OCI-LY7 (cell line): Measurements from ENCODE around the gene C6orf132. TPM values are rescaled to one million over a fixed set of nuclear protein-coding genes. Genes with fewer than 3 reads are reported as not detected.

ENCODE experiments used
- BruUV-seq: library from RNA; stranded (reverse); fragments of 400-500 nt; replicated peaks from 2 replicates; lab custom pipeline; 2021; lab: Mats Ljungman, UMichigan
- CTCF ChIA-PET: fragments of 300-600 bp; sonication (Branson Sonifier 250); formaldehyde crosslinking; loops from one replicate; lab custom pipeline; 2022; ENCODE audit warnings: antibody characterized with exemption; ENCODE audit not compliant: unreplicated experiment; lab: Charles Lee
- POLR2A ChIA-PET: fragments of 300-600 bp; sonication (Branson Sonifier 250); formaldehyde crosslinking; loops from one replicate; lab custom pipeline; 2022; ENCODE audit warnings: antibody characterized with exemption; lab: Charles Lee
- DNase-seq: peaks from one replicate; pipeline ENCODE4 v3.0.0-alpha.2; 2015; ENCODE audit warnings: low spot score
- H2AFZ ChIP-seq: fragments of 200-600 bp; sonication (generic), shearing (Covaris generic); 2 replicates; pipeline ENCODE4 v1.6.1; 2014; ENCODE audit warnings: mild to moderate bottlenecking, antibody characterized with exemption, low read length, moderate library complexity
- H3K27ac ChIP-seq: fragments of 200-600 bp; sonication (generic); 2 replicates; pipeline ENCODE4 v1.5.1; 2014; ENCODE audit warnings: mixed run types, low read depth, mild to moderate bottlenecking, moderate library complexity, low read length, inconsistent platforms; ENCODE audit not compliant: poor library complexity, severe bottlenecking
- H3K36me3 ChIP-seq: fragments of 200-600 bp; sonication (generic); 2 replicates; pipeline ENCODE4 v1.6.1; 2014; ENCODE audit warnings: mild to moderate bottlenecking, antibody characterized with exemption, low read length, moderate library complexity, mixed read lengths; ENCODE audit not compliant: insufficient read depth
- H3K4me1 ChIP-seq: fragments of 200-600 bp; sonication (generic); 2 replicates; pipeline ENCODE4 v1.5.1; 2014; ENCODE audit warnings: mild to moderate bottlenecking, low read length; ENCODE audit not compliant: insufficient read depth, poor library complexity, severe bottlenecking
- H3K4me2 ChIP-seq: fragments of 200-600 bp; sonication (generic); 2 replicates; pipeline ENCODE4 v1.6.1; 2014; ENCODE audit warnings: mild to moderate bottlenecking, low read length
- H3K4me3 ChIP-seq: fragments of 200-600 bp; sonication (generic); 2 replicates; pipeline ENCODE4 v1.5.1; 2014; ENCODE audit warnings: mild to moderate bottlenecking, low read depth, low read length; ENCODE audit not compliant: poor library complexity, severe bottlenecking
- H3K79me2 ChIP-seq: fragments of 200-600 bp; sonication (generic); 2 replicates; pipeline ENCODE4 v1.6.1; 2016; ENCODE audit warnings: low read depth, mild to moderate bottlenecking, low read length, moderate library complexity, mixed read lengths; ENCODE audit not compliant: insufficient read depth
- H3K9me2 ChIP-seq: fragments of 200-600 bp; sonication (generic); 2 replicates; pipeline ENCODE4 v1.6.1; 2016; ENCODE audit warnings: mild to moderate bottlenecking, low read length, mixed read lengths; ENCODE audit not compliant: insufficient read depth
- H3K9me3 ChIP-seq: fragments of 200-600 bp; sonication (generic); 2 replicates; pipeline ENCODE4 v1.6.1; 2014; ENCODE audit warnings: mild to moderate bottlenecking, mixed run types, low read length, mixed read lengths
- H4K20me1 ChIP-seq: fragments of 200-600 bp; sonication (generic); 2 replicates; pipeline ENCODE4 v1.6.1; 2014; ENCODE audit warnings: mild to moderate bottlenecking, antibody characterized with exemption, low read length, moderate library complexity, mixed read lengths; ENCODE audit not compliant: insufficient read depth
- EZH2phosphoT487 ChIP-seq: fragments of 200-600 bp; sonication (generic); IDR thresholded peaks from 2 replicates; pipeline ENCODE4 v1.6.1; 2018; ENCODE audit warnings: low read depth, borderline replicate concordance, mild to moderate bottlenecking, mixed run types, antibody characterized with exemption, low read length, moderate library complexity, mixed read lengths
- intact Hi-C: fragments of 100-400 bp; cut with micrococcal nuclease; formaldehyde crosslinking; loops from one replicate; pipeline ENCODE4 v1.10.0; 2022; ENCODE audit not compliant: unreplicated experiment
- total RNA-seq, 2 experiments: library from RNA; depleted of rRNA in 1 of 2; stranded (reverse); fragments of >200 nt in 1 of 2; shearing (Covaris generic) in 1 of 2; gene quantifications; 2 replicates each; pipeline ENCODE4 v1.2.3, GENCODE V29; 2014 to 2022
- TF ChIP-seq, protein P1 (sequence below): fragments of 200-600 bp; sonication (generic); conservative IDR thresholded peaks from 2 replicates; pipeline ENCODE4 v1.5.1; 2014; ENCODE audit warnings: mild to moderate bottlenecking, antibody characterized with exemption, low read length, moderate library complexity, mixed read lengths

The C6orf132 gene
- total RNA-seq, 2 experiments from 2014 or later: 0.03 TPM; not detected in 1

DNA sequence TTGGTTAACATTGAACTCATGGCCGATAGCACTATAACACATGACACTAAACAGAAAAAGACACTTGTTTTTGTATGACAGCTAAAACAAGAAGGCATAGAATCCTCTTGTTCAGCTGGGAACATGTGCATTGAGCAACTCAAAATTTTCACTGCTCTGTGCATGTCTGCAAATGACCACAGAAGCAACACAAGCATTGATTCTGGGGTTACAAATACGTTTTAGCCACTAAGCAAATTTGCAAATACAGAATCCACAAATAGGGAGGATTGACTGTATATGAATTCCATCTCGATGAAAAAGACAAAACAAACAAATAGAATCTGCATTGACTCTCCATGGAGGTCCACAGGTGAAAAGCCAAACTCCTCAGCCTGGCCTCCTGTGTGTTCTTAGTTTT is 31.7 kb downstream of the C6orf132 start:
- POLR2A ChIA-PET: interaction anchor here (1.4 kb wide), 1 partner anchor 104 kb away, joined by 3 read pairs; no protein-coding TSS in a partner anchor
- CTCF ChIA-PET: no interaction called here

DNA sequence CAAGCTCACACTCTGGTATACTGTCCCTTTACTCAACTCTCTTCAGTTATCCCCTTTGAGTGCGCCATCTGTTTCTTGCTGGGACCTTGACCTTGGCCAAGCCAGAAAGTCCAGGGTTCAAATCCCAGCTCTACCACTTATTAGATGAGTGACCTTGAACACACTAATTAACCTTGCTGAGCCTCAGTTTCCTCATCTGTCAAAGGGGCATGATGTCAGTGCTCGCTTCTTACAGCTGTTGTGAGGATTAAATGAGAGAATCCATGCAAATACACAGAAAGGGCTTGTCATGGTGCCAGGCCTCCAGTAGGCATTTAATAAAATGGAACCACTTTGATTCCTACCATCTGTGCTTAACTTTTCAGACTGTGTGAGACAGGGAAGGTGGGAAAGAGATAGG is 34.3 kb downstream of the C6orf132 start:
- intact Hi-C loops: no loop called here
- Histone ChIP-seq H3K4me1 (peaks cover 4% of the 10 kb centered on the region), H4K20me1 (no peaks in the 10 kb centered on the region), H3K4me2 (no peak overlapping the region), H3K4me3 (no peak overlapping the region), H3K9me2 (no peaks in the 10 kb centered on the region), H3K79me2 (no peaks in the 10 kb centered on the region), H3K36me3 (no peaks in the 10 kb centered on the region), H3K9me3 (no peaks in the 10 kb centered on the region), H2AFZ (no peak overlapping the region), H3K27ac (no peak overlapping the region)
- CTCF ChIA-PET: no interaction called here
- TF ChIP-seq EZH2phosphoT487: no peak
- TF ChIP-seq, protein P1, sequence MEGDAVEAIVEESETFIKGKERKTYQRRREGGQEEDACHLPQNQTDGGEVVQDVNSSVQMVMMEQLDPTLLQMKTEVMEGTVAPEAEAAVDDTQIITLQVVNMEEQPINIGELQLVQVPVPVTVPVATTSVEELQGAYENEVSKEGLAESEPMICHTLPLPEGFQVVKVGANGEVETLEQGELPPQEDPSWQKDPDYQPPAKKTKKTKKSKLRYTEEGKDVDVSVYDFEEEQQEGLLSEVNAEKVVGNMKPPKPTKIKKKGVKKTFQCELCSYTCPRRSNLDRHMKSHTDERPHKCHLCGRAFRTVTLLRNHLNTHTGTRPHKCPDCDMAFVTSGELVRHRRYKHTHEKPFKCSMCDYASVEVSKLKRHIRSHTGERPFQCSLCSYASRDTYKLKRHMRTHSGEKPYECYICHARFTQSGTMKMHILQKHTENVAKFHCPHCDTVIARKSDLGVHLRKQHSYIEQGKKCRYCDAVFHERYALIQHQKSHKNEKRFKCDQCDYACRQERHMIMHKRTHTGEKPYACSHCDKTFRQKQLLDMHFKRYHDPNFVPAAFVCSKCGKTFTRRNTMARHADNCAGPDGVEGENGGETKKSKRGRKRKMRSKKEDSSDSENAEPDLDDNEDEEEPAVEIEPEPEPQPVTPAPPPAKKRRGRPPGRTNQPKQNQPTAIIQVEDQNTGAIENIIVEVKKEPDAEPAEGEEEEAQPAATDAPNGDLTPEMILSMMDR: no peak
- BruUV-seq: no TSS peak
- no peak for DNase-seq
- POLR2A ChIA-PET: no interaction called here

More for the DNA sequence above, 31.7 kb downstream of the C6orf132 start:
- Histone ChIP-seq H3K9me2 (no peaks in the 10 kb centered on the region), H3K79me2 (no peaks in the 10 kb centered on the region), H2AFZ (no peak overlapping the region), H3K4me3 (no peak overlapping the region), H3K36me3 (no peaks in the 10 kb centered on the region), H4K20me1 (no peaks in the 10 kb centered on the region), H3K4me1 (no peaks in the 10 kb centered on the region), H3K27ac (no peak overlapping the region), H3K4me2 (no peak overlapping the region), H3K9me3 (no peaks in the 10 kb centered on the region)
- DNase-seq: no peak
- TF ChIP-seq, protein P1: no peak
- no peak for TF ChIP-seq EZH2phosphoT487
- BruUV-seq: no TSS peak
- intact Hi-C loops: no loop called here

DNA sequence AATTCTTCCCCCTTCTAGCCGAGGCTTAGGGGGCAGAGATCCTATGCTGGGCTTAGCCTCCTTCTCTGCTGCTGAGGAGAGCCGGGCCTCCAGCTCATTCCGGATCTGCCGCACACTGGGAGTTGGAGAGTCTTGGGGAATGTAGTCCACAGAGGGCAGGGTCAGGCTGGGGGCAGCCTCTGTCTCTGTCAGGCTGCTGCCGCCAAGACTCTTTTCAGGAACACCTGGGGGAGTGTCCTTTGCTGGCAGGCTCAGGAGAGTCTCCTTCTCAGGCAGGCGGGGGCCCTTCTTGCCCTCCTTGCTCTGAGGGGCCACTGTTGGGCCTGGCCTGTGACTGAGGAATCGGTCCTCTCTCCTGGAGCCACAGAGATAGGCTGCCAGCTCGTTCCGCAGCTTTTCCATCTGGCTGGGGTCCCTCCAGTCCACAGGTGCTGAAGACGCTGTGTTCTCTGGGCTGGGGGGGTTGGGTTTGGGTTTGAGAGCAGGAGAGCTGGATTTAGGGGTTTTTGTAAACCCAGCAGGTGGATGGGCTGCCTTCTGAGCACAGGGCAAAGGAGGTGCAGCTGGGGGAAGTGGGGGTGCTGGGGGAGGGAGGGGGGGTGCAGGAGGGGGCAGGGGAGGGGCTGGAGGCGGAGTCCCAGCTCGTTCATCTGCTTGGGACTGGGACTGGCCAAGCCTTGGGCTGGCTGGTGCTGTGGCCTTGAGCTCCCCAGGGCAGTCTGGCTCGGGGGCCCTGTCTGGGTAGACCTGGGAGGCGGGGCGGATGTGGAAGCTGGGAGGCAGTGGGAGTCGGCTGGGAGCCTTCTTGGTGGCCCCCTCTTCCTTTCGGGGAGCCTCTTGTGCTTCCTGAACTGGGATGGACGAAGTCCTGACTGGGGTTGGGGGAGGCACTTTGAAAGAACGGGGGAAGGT is 36.1 kb downstream of the C6orf132 start:
- Histone ChIP-seq H4K20me1 (no peaks in the 10 kb centered on the region), H3K4me1 (peaks cover 4% of the 10 kb centered on the region), H3K79me2 (no peaks in the 10 kb centered on the region), H3K9me3 (no peaks in the 10 kb centered on the region), H3K36me3 (no peaks in the 10 kb centered on the region), H3K4me2 (no peak overlapping the region), H3K9me2 (no peaks in the 10 kb centered on the region), H3K4me3 (no peak overlapping the region), H3K27ac (no peak overlapping the region), H2AFZ (no peak overlapping the region)
- TF ChIP-seq, protein P1: no peak
- no peak for TF ChIP-seq EZH2phosphoT487
- intact Hi-C loops: no loop called here
- no peak for DNase-seq
- ChIA-PET CTCF (no interaction called here), POLR2A (interaction anchor here (0.5 kb wide), 1 partner anchor 13 kb away, joined by 3 read pairs; no protein-coding TSS in a partner anchor)
- no TSS peak for BruUV-seq
